ENCODE data around the gene NUP98. TPM values are rescaled to one million over a fixed set of nuclear protein-coding genes. Genes with fewer than 3 reads are reported as not detected.
A peak's percentile ranks its signal among the peaks of the same experiment; 100 is the strongest.

Gene NUP98
- 98.4 TPM for total RNA-seq (2021; ENCODE audit: unreplicated experiment)
- 80.0 and 82.3 TPM in 2 replicates for polyA plus RNA-seq (2012)
- Bru-seq, nascent RNA, result percentile 93 among the genes with signal in this experiment
- BruChase-seq, experiment 1, labeled RNA remaining after a 6-hour chase, result percentile 90 among the genes with signal in this experiment
- BruChase-seq, experiment 2, labeled RNA remaining after a 2-hour chase, result percentile 91 among the genes with signal in this experiment
- long read RNA-seq, full-length matches to known transcripts, result 16 of 71 reads
- long read RNA-seq, partial matches to known transcripts, result 40 of 71 reads
- long read RNA-seq, other reads (novel, unspliced or antisense), result 15 of 71 reads

- ChIA-PET CTCF (interaction anchor here (1.8 kb wide), 1 partner anchor 11 kb away, joined by 22 read pairs; the partner anchor contains the start of gene PGAP2), POLR2A (interaction anchor here (0.7 to 1.0 kb wide), 5 partner anchors 9 to 22 kb away, joined by 3 to 7 read pairs (median 3); partner anchors contain the start of gene PGAP2), RAD21 (ENCODE audit: low non-redundant PET in 1 of 2, low total read pairs in 2 of 2, uncharacterized antibody in 2 of 2, unreplicated experiment in 2 of 2) (no interaction called here)
- Histone ChIP-seq H3K9me3 (ENCODE audit: control insufficient read depth in 1 of 2, insufficient read depth in 1 of 2, low read depth in 1 of 2, low read length in 2 of 2) (no peaks in the 10 kb centered on the region), H3K9ac (ENCODE audit: low read length) (peak within 1 kb of the TSS; percentile 93), H2AFZ (ENCODE audit: low read depth, low read length, poor library complexity, severe bottlenecking) (no peak within 1 kb of the TSS), H3K4me2 (ENCODE audit: low read length) (peak within 1 kb of the TSS; percentile 94), H3K27me3 (ENCODE audit: insufficient read depth, low read length) (no peaks in the 10 kb centered on the region), H3K36me3 (ENCODE audit: control insufficient read depth in 1 of 2, insufficient read depth in 2 of 2, low read length in 2 of 2) (peaks cover 14 to 17% of the 10 kb centered on the region in 2 experiments), H3K4me1 (ENCODE audit: control insufficient read depth in 1 of 2, insufficient read depth in 2 of 2, low read length in 2 of 2) (peaks cover 14 to 28% of the 10 kb centered on the region in 2 experiments), H3K79me2 (ENCODE audit: insufficient read depth, low read length) (peaks cover 49% of the 10 kb centered on the region), H3K27ac (ENCODE audit: low read depth, low read length) (peak within 1 kb of the TSS; percentile 85), H3K4me3 (replicated peaks in 1 of 2; ENCODE audit: low read depth in 1 of 2, low read length in 2 of 2) (peak within 1 kb of the TSS; percentile 86 to 100), H3K9me2 (ENCODE audit: insufficient read depth) (no peaks in the 10 kb centered on the region), H4K20me1 (ENCODE audit: insufficient read depth) (peaks cover 15% of the 10 kb centered on the region; the same call in 1 of the 2 replicates)
- no TSS peak for BruUV-seq (replicated peaks)
- intact Hi-C loops (cut with micrococcal nuclease), result no loop called here
- ATAC-seq (peak; percentile 96), DNase-seq (ENCODE audit: low read depth, low spot score) (peak; percentile 99)
- 0 out of 2 replicates have a peak, but pooled peaks have one; percentile 24 for TF ChIP-seq CBX3 (IDR thresholded peaks at IDR 0.05; ENCODE audit: low read depth)
- no peak for TF ChIP-seq EZH2 (IDR thresholded peaks at IDR 0.05)
- no peak for TF ChIP-seq RAD21 (IDR thresholded peaks at IDR 0.05; ENCODE audit: low read depth)
- TF ChIP-seq ELF1 (IDR thresholded peaks at IDR 0.05; ENCODE audit: borderline replicate concordance, low read depth), result no peak; the same call in 1 of the 2 replicates
- TF ChIP-seq EGR1 (IDR thresholded peaks at IDR 0.05; ENCODE audit: low read depth), result no peak
- TF ChIP-seq POLR2A (IDR thresholded peaks at IDR 0.05; ENCODE audit: borderline replicate concordance, extremely low read depth, insufficient read depth, insufficient read length), result peak; percentile 80
- TF ChIP-seq YY1 (IDR thresholded peaks at IDR 0.05; ENCODE audit: extremely low read depth, insufficient replicate concordance, low read depth, low read length), result no peak
- no peak for TF ChIP-seq ZNF274 (IDR thresholded peaks at IDR 0.05; ENCODE audit: low read depth, low read length)
- TF ChIP-seq ZFX (IDR thresholded peaks at IDR 0.05), result peak; percentile 91
- peak; percentile 93 for TF ChIP-seq POLR2AphosphoS5 (IDR thresholded peaks at IDR 0.05; ENCODE audit: low read depth, low read length)
- no peak; the same call in 1 of the 2 replicates for TF ChIP-seq SRF (IDR thresholded peaks at IDR 0.05; ENCODE audit: low read depth)
- no peak for TF ChIP-seq ZBTB33 (IDR thresholded peaks at IDR 0.05; ENCODE audit: extremely low read depth, insufficient replicate concordance, low read length)
- no peak for TF ChIP-seq REST (IDR thresholded peaks at IDR 0.05; ENCODE audit: low read depth)
- TF ChIP-seq ATF3 (IDR thresholded peaks at IDR 0.05), result no peak
- TF ChIP-seq EZH2phosphoT487 (IDR thresholded peaks at IDR 0.05; ENCODE audit: borderline replicate concordance), result no peak
- peak; percentile 66 for TF ChIP-seq SIN3A (IDR thresholded peaks at IDR 0.05; ENCODE audit: low read depth)
- TF ChIP-seq FOSL1 (IDR thresholded peaks at IDR 0.05; ENCODE audit: low read depth), result no peak
Measured at GRCh38 chr11:3797329-3798090, at the start of gene NUP98. Gene NUP98, minus strand, starts transcription at chr11:3797554. Its CDS starts 15,437 bp downstream, at chr11:3782117.

Data from HCT116 (cell line).